GM21576 (cell line): ENCODE results near the gene CDH4.

Source experiments
- ATAC-seq: cut with Tn5 transposase; IDR thresholded peaks from one replicate; pipeline ENCODE4 v1.9.1; 2021; ENCODE audit warnings: mild to moderate bottlenecking, moderate library complexity; ENCODE audit not compliant: unreplicated experiment

The CDH4 gene

GRCh38 chr20:61322151-61322865 lies 70.2 kb downstream of the CDH4 start:
- ATAC-seq: no peak

DNA sequence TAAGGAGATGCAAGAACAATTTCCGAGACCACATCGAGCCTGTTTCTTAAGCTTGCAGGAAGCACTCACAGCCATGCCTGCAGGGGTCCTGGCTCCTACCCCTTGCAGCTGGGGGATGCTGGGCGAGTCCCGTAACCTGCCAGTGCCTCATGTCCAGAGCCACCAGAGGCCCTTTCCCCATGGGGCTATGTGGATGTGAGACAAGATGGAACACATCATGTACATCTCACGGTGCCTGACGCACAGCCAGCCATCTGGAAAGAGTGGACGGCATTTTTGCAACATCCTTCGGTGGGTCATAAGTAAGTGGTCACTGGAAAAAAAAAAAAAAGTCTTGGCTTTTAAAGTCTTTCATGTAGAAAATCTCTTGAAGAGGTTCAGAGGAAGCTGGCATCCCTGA lies 72.8 kb downstream of the CDH4 start:
- ATAC-seq: no peak

GRCh38 chr20:61325718-61326117 lies 73.7 kb downstream of the CDH4 start:
- no peak for ATAC-seq

- ATAC-seq: no peak
Measured at GRCh38 chr20:61328911-61329558, 77.0 kb downstream of the CDH4 start.

- ATAC-seq: no peak
Measured at GRCh38 chr20:61330441-61330840, 78.4 kb downstream of the CDH4 start.

DNA sequence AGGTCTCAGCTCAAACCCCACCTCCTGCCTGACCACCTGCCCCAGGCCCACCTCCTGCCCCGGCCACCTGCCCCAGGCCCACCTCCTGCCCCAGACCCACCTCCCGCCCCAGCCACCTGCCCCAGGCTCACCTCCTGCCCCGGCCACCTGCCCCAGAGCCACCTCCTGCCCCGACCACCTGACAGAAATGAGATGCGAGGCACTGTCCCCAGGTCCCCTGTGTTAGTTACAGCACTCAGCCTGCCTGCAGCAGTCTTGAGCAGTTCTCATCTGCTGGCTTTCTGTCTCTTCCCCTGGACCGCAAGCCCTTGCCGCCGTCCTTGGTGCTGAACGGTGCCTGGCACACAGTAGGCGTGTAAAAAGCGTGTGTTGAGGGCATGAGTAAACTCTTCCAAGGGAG lies 79.5 kb downstream of the CDH4 start:
- no peak for ATAC-seq

DNA sequence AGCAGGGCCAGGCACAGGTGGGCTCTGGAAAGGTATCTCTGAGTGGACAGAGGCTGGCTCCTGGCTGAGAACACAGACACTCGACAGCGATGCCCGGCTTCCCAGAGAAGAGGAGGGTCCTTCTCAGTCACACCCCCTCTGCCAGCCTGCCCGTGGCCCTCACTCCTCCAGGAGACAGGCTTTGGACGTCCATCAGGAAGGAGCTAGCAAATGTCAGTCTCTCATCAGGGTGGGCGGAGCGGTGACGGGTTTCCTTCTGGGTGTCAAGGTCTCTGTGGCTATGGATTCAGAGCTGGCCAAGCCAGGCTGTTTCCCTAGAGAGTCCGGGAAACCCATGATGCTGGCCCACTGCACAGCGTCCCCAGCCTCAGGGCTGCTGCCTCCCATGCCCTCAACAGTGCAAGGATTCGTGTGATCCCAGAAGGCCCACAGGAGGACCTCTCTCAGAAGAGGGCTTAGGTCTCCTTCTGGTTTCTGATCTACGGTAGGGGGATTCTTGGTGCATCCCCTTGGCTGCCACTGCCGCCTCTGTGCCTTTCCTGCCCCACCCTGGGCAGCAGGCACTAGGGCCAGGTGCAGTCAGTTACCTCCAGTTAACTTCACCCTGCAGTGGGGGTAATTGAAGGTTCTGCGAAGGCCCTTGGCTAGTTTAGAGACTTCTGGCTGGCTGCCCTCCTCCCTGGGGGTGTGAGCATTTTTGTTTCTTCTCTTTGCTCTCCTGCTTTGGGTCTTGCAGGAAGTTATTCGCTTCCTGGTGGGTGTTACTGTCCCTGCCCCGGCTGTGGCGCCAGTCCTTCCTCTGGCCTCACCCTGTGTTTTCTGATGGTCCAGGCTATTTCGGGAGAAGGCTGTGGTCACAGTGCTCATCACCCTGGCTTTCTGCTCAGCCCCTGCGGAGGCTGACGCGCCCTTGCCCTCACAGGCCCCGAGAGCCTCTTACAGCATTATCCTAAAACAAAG lies 80.2 kb downstream of the CDH4 start:
- ATAC-seq: no peak

- ATAC-seq: no peak
Measured at GRCh38 chr20:61333484-61334108, 81.5 kb downstream of the CDH4 start.

DNA sequence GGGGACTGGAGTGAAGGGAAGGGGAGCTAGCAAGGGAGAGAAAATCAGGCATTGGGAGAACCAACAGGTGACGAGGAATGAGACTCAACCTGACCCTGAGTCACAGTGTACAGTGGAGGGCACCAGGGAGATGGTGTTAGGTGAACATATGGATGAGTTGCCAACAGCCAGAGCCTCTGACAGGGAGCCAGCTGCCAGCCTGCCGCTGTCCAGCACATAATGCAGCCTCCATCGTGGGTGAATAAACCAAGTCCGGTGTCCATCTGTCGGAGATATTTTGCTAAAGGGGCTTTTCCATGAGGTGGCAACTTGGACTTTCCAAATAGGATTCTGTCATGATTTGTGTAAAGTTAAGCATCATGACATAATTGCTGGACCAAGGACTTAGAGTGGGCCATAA lies 88.1 kb downstream of the CDH4 start:
- no peak for ATAC-seq

DNA sequence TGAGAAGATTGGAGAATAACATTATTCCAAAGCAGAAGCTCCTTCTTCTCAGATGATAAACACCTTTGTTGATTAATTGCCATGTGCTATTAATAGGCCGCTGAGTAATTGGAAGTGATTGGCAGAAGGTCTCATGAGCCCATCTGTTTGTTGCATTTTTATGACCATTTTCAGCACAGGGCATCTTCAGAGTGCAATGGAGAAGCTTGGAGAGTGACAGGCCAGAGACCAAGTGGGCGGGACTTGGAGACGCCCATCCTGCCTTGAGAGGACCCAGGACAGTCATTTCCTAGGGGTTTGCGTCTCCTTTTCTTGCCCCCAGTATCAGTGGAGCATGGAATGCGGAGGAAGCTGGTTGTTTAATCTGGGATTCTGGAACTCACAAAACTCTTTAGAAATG lies 89.5 kb downstream of the CDH4 start:
- ATAC-seq: no peak

GRCh38 chr20:61343934-61344333 lies 91.9 kb downstream of the CDH4 start:
- ATAC-seq: no peak

DNA sequence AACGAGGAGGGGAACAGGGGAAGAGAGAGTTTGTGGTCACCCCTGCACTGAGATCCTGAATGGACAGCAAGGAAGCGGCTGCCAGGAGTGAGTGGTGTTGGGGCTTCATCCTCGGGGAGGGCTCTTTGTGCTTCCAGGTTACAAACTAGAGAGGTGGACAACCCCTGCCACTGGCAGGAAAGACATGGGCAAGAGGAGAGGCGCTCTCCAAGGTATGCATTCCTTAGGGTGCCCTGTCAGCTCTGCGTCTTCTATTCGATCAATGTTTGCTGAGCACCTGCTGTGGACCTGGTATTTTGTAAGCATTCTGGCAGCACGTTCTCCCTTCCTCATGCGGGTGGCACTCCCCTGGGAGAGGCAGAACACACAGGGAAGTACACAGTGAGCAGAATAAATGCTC lies 93.6 kb downstream of the CDH4 start:
- ATAC-seq: no peak

DNA sequence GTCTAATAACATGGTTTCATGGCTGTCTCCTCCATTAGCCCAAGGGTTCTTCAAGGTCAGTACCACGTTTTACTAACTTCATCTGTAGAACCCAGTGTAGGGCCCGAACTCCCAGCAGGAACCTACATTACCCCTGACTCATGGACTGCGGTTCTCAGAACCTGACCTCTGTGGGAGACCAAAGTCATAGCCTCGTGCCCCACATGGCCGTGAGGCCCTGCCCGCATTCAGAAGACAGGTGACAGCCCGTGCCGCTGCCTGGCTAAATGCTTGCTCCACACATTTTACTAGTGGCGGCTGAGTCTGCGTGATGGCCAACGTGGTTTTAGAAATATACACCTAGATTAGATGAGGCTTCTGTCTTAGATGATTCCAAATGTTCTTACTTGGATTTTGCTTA lies 94.9 kb downstream of the CDH4 start:
- ATAC-seq: no peak

- ATAC-seq: no peak
Measured at GRCh38 chr20:61347443-61347842, 95.4 kb downstream of the CDH4 start.

GRCh38 chr20:61349447-61350165 lies 97.5 kb downstream of the CDH4 start:
- ATAC-seq: no peak

DNA sequence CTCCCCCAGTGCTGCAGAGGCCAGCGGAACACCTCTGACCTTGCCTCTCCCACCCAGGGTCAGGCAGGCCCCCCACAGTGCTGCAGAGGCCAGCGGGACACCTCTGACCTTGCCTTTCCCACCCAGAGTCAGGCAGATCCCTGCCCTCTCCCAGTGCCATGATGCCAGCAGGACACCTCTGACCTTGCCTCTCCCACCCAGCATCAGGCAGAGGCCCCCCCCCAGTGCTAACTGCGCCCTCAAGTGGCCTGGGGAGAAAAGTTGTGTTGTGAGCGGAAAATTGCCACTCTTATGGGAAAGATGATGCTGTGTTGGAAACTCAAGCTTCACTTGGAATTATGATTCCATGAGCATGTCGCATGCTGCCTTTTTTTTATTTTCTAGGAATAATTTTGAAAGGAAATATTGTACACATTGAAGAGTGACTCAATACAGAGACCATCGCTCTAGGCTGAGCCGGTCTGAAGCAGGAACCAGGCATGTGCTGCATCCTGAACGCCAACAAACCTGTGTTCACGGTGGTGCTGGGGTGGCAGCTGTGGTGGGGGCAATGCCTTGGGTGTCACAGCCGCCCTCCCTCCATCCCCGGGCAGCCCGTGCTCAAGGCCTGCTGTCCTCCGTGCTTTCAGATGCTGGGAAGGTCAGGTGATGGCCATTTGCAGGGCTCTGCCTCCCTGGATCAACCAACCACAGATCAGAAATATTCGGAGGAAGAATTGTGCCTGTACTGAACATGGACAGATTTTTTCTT lies 98.6 kb downstream of the CDH4 start:
- no peak for ATAC-seq

DNA sequence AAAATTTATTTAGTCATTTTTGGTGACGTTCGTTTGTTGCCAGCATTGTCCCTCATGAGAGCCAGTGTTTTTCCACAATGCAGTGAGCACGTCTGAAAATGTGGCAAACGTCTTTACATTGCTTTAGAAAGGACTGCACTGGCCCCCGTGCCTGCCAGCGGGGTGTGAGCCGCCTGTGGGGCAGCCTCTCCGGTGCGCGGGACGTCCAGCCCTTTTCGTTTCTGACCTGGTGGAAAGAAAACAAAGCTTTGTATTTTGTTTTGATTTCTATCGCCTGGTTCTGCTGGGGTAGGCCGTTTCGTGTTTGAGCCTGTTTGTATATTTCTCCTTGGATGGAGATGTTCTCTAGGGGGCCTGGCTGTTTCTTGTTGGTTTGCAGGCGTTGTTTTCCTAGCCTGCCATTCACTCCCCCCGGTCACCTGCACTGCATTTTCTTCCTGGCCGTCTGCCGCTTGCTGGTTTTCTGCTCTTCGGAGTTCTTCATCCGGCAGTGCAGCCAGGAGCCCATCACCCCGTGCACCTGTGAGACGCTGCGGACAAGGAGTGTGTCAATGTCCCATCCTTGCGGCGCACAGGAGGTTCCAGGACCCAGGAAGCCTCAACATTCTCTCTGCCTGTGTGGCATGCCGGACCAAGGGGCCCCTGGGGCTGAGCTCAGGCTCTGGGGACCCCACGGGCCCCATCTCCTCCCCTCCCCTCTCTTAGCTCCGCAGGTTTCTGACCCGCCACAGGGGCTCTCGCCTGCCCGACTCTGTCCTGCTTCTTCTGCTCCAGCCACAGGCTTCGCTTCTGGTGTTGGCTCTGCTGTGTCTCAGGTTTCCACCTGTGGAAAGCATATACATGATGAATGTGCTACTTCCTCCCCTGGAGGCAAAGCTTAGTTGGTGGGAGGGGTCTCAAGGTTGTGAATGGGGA lies 100.5 kb downstream of the CDH4 start:
- ATAC-seq: no peak

- no peak for ATAC-seq
Measured at GRCh38 chr20:61353261-61354000, 101.4 kb downstream of the CDH4 start.
